HCT116 (cell line): Measurements from ENCODE around the gene KIAA0232. TPM values are rescaled to one million over a fixed set of nuclear protein-coding genes. Genes with fewer than 3 reads are reported as not detected.

ENCODE experiments used
- ATAC-seq: fragments of 200-7000 bp; cut with Tn5 transposase; 2 replicates; pipeline ENCODE4 v1.9.1; 2020; ENCODE audit warnings: mild to moderate bottlenecking, moderate library complexity
- BruUV-seq: library from RNA; stranded (reverse); fragments of 400-500 nt; replicated peaks from 2 replicates; lab custom pipeline; 2021; lab: Mats Ljungman, UMichigan
- CTCF ChIA-PET: fragments of 300-600 bp; sonication (Branson Sonifier 250); formaldehyde crosslinking; loops from one replicate; lab custom pipeline; 2021; ENCODE audit warnings: antibody characterized with exemption; lab: Charles Lee
- POLR2A ChIA-PET: fragments of 300-600, 350-600 bp; sonication (Branson Sonifier 250); formaldehyde crosslinking; loops from one replicate; lab custom pipeline; 2021; ENCODE audit warnings: antibody characterized with exemption; lab: Charles Lee
- RAD21 ChIA-PET, 2 experiments: fragments of 300-600 bp; sonication (Branson Sonifier 250); formaldehyde crosslinking; loops; one replicate each; lab custom pipeline; 2023; ENCODE audit warnings: low total read pairs in 2 of 2; ENCODE audit not compliant: uncharacterized antibody in 2 of 2, unreplicated experiment in 2 of 2, low non-redundant PET in 1 of 2; lab: Charles Lee
- DNase-seq: peaks from one replicate; pipeline ENCODE4 v3.0.0-alpha.2; 2010; ENCODE audit warnings: low read depth, low spot score
- H2AFZ ChIP-seq: fragments of 200-600 bp; shearing (Covaris generic), sonication (generic); 2 replicates; pipeline ENCODE4 v1.6.1; 2017; ENCODE audit warnings: low read depth, mixed run types, mixed read lengths, antibody characterized with exemption, low read length; ENCODE audit not compliant: poor library complexity, severe bottlenecking
- H3K27ac ChIP-seq: 2 replicates; pipeline ENCODE4 v1.5.1; 2012; ENCODE audit warnings: low read depth, low read length
- H3K27me3 ChIP-seq: fragments of 200-600 bp; sonication (generic); 2 replicates; pipeline ENCODE4 v1.6.1; 2016; ENCODE audit warnings: mixed run types, low read length, mixed read lengths; ENCODE audit not compliant: insufficient read depth
- H3K36me3 ChIP-seq, 2 experiments: fragments of 200-500 bp in 1 of 2; fragments of 200-600 bp in 1 of 2; sonication (Bioruptor generic) in 1 of 2; sonication (generic) in 1 of 2; 2 replicates each; pipeline versions ENCODE4 v1.5.1 to v1.6.1; 2014 to 2016; ENCODE audit warnings: low read length in 2 of 2, inconsistent platforms in 1 of 2, mixed read lengths in 1 of 2, mixed run types in 1 of 2; ENCODE audit not compliant: insufficient read depth in 2 of 2, control insufficient read depth in 1 of 2
- H3K4me1 ChIP-seq, 2 experiments: fragments of 200-600 bp in 1 of 2; sonication (generic) in 1 of 2; 2 replicates each; pipeline versions ENCODE4 v1.5.1 to v1.6.1; 2012 to 2017; ENCODE audit warnings: low read length in 2 of 2, inconsistent platforms in 1 of 2, mild to moderate bottlenecking in 1 of 2, mixed read lengths in 1 of 2, mixed run types in 1 of 2, moderate library complexity in 1 of 2; ENCODE audit not compliant: insufficient read depth in 2 of 2, control insufficient read depth in 1 of 2
- H3K4me2 ChIP-seq: fragments of 200-600 bp; sonication (generic); 2 replicates; pipeline ENCODE4 v1.6.1; 2017; ENCODE audit warnings: mixed run types, low read length, mixed read lengths
- H3K4me3 ChIP-seq, 2 experiments: fragments of 200-600 bp in 1 of 2; sonication (generic) in 1 of 2; replicated peaks in 1 of 2; 2 replicates each; pipeline ENCODE4 v1.5.1; 2011 to 2016; ENCODE audit warnings: low read length in 2 of 2, control low read depth in 1 of 2, low read depth in 1 of 2, mild to moderate bottlenecking in 1 of 2, mixed read lengths in 1 of 2, mixed run types in 1 of 2
- H3K79me2 ChIP-seq: fragments of 200-600 bp; sonication (generic); 2 replicates; pipeline ENCODE4 v1.6.1; 2017; ENCODE audit warnings: mild to moderate bottlenecking, mixed run types, low read length, moderate library complexity, mixed read lengths; ENCODE audit not compliant: insufficient read depth
- H3K9ac ChIP-seq: fragments of 200-600 bp; sonication (generic); 2 replicates; pipeline ENCODE4 v1.6.1; 2016; ENCODE audit warnings: low read length, mixed read lengths
- H3K9me2 ChIP-seq: fragments of 200-600 bp; sonication (generic), shearing (Covaris generic); 2 replicates; pipeline ENCODE4 v1.6.1; 2017; ENCODE audit warnings: mixed run types, mild to moderate bottlenecking, moderate library complexity; ENCODE audit not compliant: insufficient read depth
- H3K9me3 ChIP-seq, 2 experiments: fragments of 200-500 bp in 1 of 2; fragments of 200-600 bp in 1 of 2; sonication (Bioruptor generic) in 1 of 2; sonication (generic) in 1 of 2; 2 replicates each; pipeline ENCODE4 v1.6.1; 2014 to 2017; ENCODE audit warnings: low read length in 2 of 2, mixed read lengths in 2 of 2, inconsistent platforms in 1 of 2, low read depth in 1 of 2, mild to moderate bottlenecking in 1 of 2, mixed run types in 1 of 2, moderate library complexity in 1 of 2; ENCODE audit not compliant: control insufficient read depth in 1 of 2, insufficient read depth in 1 of 2
- H4K20me1 ChIP-seq: fragments of 200-600 bp; sonication (generic), shearing (Covaris generic); 2 replicates; pipeline ENCODE4 v1.6.1; 2017; ENCODE audit warnings: mixed run types, mild to moderate bottlenecking, moderate library complexity; ENCODE audit not compliant: insufficient read depth
- ATF3 ChIP-seq: IDR thresholded peaks from 2 replicates; pipeline ENCODE4 v1.6.1; 2012
- CEBPB ChIP-seq: IDR thresholded peaks from 2 replicates; pipeline ENCODE4 v1.6.1; 2012; ENCODE audit warnings: low read depth
- EGR1 ChIP-seq: IDR thresholded peaks from 2 replicates; pipeline ENCODE4 v1.6.1; 2012; ENCODE audit warnings: low read depth
- EZH2 ChIP-seq: fragments of 200-600 bp; sonication (generic); IDR thresholded peaks from 2 replicates; pipeline ENCODE4 v1.6.1; 2017; ENCODE audit warnings: antibody characterized with exemption, mixed run types
- FOSL1 ChIP-seq: IDR thresholded peaks from 2 replicates; pipeline ENCODE4 v1.6.1; 2012; ENCODE audit warnings: low read depth
- JUND ChIP-seq: IDR thresholded peaks from 2 replicates; pipeline ENCODE4 v1.6.1; 2012
- MAX ChIP-seq: IDR thresholded peaks from 2 replicates; pipeline ENCODE4 v1.6.1; 2012
- POLR2A ChIP-seq: IDR thresholded peaks from 2 replicates; pipeline ENCODE4 v1.7.0; 2011; ENCODE audit warnings: borderline replicate concordance; ENCODE audit not compliant: insufficient read depth, insufficient read length; ENCODE audit errors: extremely low read depth
- POLR2AphosphoS5 ChIP-seq: IDR thresholded peaks from 2 replicates; pipeline ENCODE4 v1.6.1; 2011; ENCODE audit warnings: mild to moderate bottlenecking, low read depth, low read length, moderate library complexity
- RAD21 ChIP-seq: IDR thresholded peaks from 2 replicates; pipeline ENCODE4 v1.6.1; 2012; ENCODE audit warnings: low read depth, mild to moderate bottlenecking
- ZBTB33 ChIP-seq: IDR thresholded peaks from 2 replicates; pipeline ENCODE4 v1.6.1; 2011; ENCODE audit warnings: mild to moderate bottlenecking, low read length, moderate library complexity; ENCODE audit not compliant: insufficient replicate concordance; ENCODE audit errors: extremely low read depth
- ZNF274 ChIP-seq: fragments of 200-500 bp; sonication (Bioruptor generic); IDR thresholded peaks from 2 replicates; pipeline ENCODE4 v1.6.1; 2014; ENCODE audit warnings: mild to moderate bottlenecking, low read depth, low read length, inconsistent platforms
- intact Hi-C: fragments of 100-400 bp; cut with micrococcal nuclease; formaldehyde crosslinking; loops from 2 replicates; pipeline ENCODE4 v1.10.0; 2022
- total RNA-seq: library from RNA; stranded (reverse); gene quantifications from one replicate; pipeline ENCODE4 v1.2.1, GENCODE V29; 2021; ENCODE audit not compliant: unreplicated experiment

KIAA0232 gene
- total RNA-seq, 1 experiment from 2014 or later, result 18.1 TPM

GRCh38 chr4:6888506-6889071 is 106.1 kb downstream of the KIAA0232 start:
- H3K9me2 ChIP-seq, result no peaks in the 10 kb centered on the region
- no peak overlapping the region for H3K27ac ChIP-seq
- ChIA-PET POLR2A (no interaction called here), CTCF (no interaction called here), RAD21 (no interaction called here)
- H3K36me3 ChIP-seq, result no peaks in the 10 kb centered on the region
- ATAC-seq (no peak), DNase-seq (no peak)
- no peak for TF ChIP-seq POLR2A
- no peak for TF ChIP-seq RAD21
- no peak for TF ChIP-seq EZH2
- TF ChIP-seq JUND, result no peak
- TF ChIP-seq ZNF274, result no peak
- no peak for TF ChIP-seq ZBTB33
- no peak for TF ChIP-seq ATF3
- no peak for TF ChIP-seq FOSL1
- TF ChIP-seq MAX, result no peak
- no peak for TF ChIP-seq CEBPB
- no peak for TF ChIP-seq EGR1
- no peak for TF ChIP-seq POLR2AphosphoS5
- no peak overlapping the region for H3K4me3 ChIP-seq
- no peak overlapping the region for H3K9ac ChIP-seq
- H2AFZ ChIP-seq, result no peak overlapping the region
- H3K9me3 ChIP-seq, result peaks cover 0 to 4% of the 10 kb centered on the region in 2 experiments; a peak in 2 of 4 replicates
- H3K4me1 ChIP-seq, result no peaks in the 10 kb centered on the region
- intact Hi-C loops, result no loop called here
- no peak overlapping the region for H3K4me2 ChIP-seq
- BruUV-seq, result no TSS peak
- H3K27me3 ChIP-seq, result no peaks in the 10 kb centered on the region
- no peaks in the 10 kb centered on the region for H4K20me1 ChIP-seq
- no peaks in the 10 kb centered on the region for H3K79me2 ChIP-seq
